Measurements from ENCODE around the gene DUSP22. TPM values are rescaled to one million over a fixed set of nuclear protein-coding genes. Genes with fewer than 3 reads are reported as not detected.
A peak's percentile ranks its signal among the peaks of the same experiment; 100 is the strongest.
"Not testable (repeated sequence)": the region's sequence is repeated elsewhere in the genome, so short reads cannot be mapped to it uniquely, and the experiment has no call there.

Gene DUSP22
- total RNA-seq, 2 donors from 2014 or later, result 26.5 to 29.5 TPM

- DNase-seq (no peak), ATAC-seq (no peak)
Observed at GRCh38 chr6:319177-320131, 27.2 kb downstream of the DUSP22 start.

GRCh38 chr6:320351-321157 lies 28.3 kb downstream of the DUSP22 start:
- ATAC-seq (no peak), DNase-seq (peak in 1 of 2 donors; percentile 27)
- intact Hi-C loops (cut with DNase I, micrococcal nuclease), result no loop called here

More at GRCh38 chr6:319177-320131, 27.2 kb downstream of the DUSP22 start:
- intact Hi-C loops (cut with DNase I, micrococcal nuclease), result no loop called here

GRCh38 chr6:321158-321438 lies 28.8 kb downstream of the DUSP22 start:
- no peak for DNase-seq
- intact Hi-C loops (cut with DNase I, micrococcal nuclease), result no loop called here

GRCh38 chr6:321536-322258 lies 29.4 kb downstream of the DUSP22 start:
- DNase-seq, result no peak
- intact Hi-C loops (cut with DNase I, micrococcal nuclease), result no loop called here
- ATAC-seq, result no peak

More at GRCh38 chr6:321158-321438, 28.8 kb downstream of the DUSP22 start:
- no peak for ATAC-seq

- intact Hi-C loops (cut with DNase I, micrococcal nuclease), result no loop called here
Observed at GRCh38 chr6:322259-322930, 30.1 kb downstream of the DUSP22 start.

GRCh38 chr6:322940-323729 lies 30.8 kb downstream of the DUSP22 start:
- intact Hi-C loops (cut with DNase I, micrococcal nuclease), result no loop called here
- peak; percentile 6 for ATAC-seq
- DNase-seq, result peak in 1 of 2 donors; percentile 19

More at GRCh38 chr6:322259-322930, 30.1 kb downstream of the DUSP22 start:
- no peak for ATAC-seq
- DNase-seq, result peak in 1 of 2 donors; percentile 19

- ATAC-seq, result peak; percentile 77
- intact Hi-C loops (cut with DNase I, micrococcal nuclease), result no loop called here
- DNase-seq, result no peak
Observed at GRCh38 chr6:323730-324088, 31.4 kb downstream of the DUSP22 start.

GRCh38 chr6:324116-324728 lies 31.9 kb downstream of the DUSP22 start:
- DNase-seq, result peak in 1 of 2 donors; percentile 24
- ATAC-seq, result no peak
- intact Hi-C loops (cut with DNase I, micrococcal nuclease), result no loop called here

- DNase-seq (no peak), ATAC-seq (no peak)
- intact Hi-C loops (cut with DNase I, micrococcal nuclease), result no loop called here
Observed at GRCh38 chr6:324729-325125, 32.4 kb downstream of the DUSP22 start.

- intact Hi-C loops (cut with DNase I, micrococcal nuclease); DNase-seq; ATAC-seq: not testable (repeated sequence)
Observed at GRCh38 chr6:325161-325860, 33.0 kb downstream of the DUSP22 start.

GRCh38 chr6:326066-326465 lies 33.8 kb downstream of the DUSP22 start:
- DNase-seq; intact Hi-C loops (cut with DNase I, micrococcal nuclease): not testable (repeated sequence)

GRCh38 chr6:326896-327537 lies 34.7 kb downstream of the DUSP22 start:
- ATAC-seq, result no peak

More at GRCh38 chr6:326066-326465, 33.8 kb downstream of the DUSP22 start:
- ATAC-seq, result not testable (repeated sequence)

GRCh38 chr6:327538-328116 lies 35.3 kb downstream of the DUSP22 start:
- no peak for ATAC-seq
- no peak for DNase-seq
- intact Hi-C loops (cut with DNase I, micrococcal nuclease), result no loop called here

More at GRCh38 chr6:326896-327537, 34.7 kb downstream of the DUSP22 start:
- intact Hi-C loops (cut with DNase I, micrococcal nuclease), result no loop called here
- no peak for DNase-seq

GRCh38 chr6:328136-328670 lies 35.9 kb downstream of the DUSP22 start:
- intact Hi-C loops (cut with DNase I, micrococcal nuclease), result no loop called here
- peak; percentile 30 for ATAC-seq
- peak in 1 of 2 donors; percentile 69 for DNase-seq

- ATAC-seq (no peak), DNase-seq (no peak)
- intact Hi-C loops (cut with DNase I, micrococcal nuclease), result no loop called here
Observed at GRCh38 chr6:328924-329323, 36.6 kb downstream of the DUSP22 start.
